HG02763 (cell line): ENCODE data around the gene PHAF1.
"Not testable (repeated sequence)": the region's sequence is repeated elsewhere in the genome, so short reads cannot be mapped to it uniquely, and the experiment has no call there.

Experiments
- ATAC-seq: cut with Tn5 transposase; IDR thresholded peaks from one replicate; pipeline ENCODE4 v1.9.1; 2021; ENCODE audit warnings: mild to moderate bottlenecking, moderate library complexity; ENCODE audit not compliant: unreplicated experiment

PHAF1 gene

DNA sequence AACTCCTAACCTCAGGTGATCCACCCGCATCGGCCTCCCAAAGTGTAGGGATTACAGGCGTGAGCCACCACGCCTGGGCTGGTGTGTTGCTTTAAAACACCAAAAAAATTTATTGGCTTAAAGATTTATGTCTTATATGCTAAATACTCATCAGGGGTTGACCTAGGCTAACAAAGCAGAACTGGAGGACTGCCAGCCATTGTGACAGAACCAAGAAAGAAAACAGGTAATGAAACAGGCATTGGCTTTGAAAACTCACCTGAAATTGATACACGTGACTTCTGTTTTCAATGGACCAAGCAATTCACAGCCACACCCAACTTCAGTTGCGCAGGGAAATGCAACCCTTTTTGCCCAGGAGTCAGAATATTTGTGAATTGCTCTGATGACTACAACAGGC lies 4.9 kb upstream of the PHAF1 start:
- no peak for ATAC-seq

DNA sequence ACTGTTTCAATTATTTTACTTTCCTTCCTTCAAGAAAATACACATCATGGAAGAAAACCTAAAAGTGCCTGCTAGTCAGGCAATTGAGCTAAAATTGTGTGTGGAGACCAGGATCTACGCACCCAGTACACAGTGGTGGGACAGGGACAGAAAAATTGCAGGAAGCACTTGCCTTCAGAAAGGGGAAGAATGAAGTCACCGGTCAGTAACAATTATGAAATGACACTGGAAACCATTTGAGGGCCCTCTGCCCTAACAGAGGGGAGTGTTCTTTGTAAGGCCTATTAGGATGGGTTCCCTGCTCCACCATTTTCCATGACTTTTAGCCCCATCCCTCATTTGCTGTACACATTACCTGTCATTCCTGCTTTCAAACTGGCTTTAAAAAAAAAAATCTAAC lies 4.5 kb upstream of the PHAF1 start:
- ATAC-seq, result no peak

DNA sequence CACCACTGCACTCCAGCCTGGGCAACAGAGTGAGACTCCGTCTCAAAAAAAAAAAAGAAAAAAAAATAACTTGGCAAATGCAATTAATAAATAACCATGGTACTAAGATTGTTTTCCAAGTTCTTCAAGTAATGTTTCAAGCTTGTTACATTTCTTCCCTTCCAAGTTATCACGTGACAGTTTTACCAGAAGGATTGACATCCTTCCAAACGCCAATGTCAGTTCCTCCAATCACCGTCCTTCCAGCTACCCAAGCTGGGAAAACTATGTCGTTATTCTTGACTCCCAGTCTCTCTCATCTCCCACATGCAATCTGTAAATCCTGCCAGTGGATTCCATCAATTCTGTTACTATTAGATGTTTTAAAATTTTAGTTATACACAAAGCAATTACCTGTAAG lies 3.9 kb upstream of the PHAF1 start:
- no peak for ATAC-seq

DNA sequence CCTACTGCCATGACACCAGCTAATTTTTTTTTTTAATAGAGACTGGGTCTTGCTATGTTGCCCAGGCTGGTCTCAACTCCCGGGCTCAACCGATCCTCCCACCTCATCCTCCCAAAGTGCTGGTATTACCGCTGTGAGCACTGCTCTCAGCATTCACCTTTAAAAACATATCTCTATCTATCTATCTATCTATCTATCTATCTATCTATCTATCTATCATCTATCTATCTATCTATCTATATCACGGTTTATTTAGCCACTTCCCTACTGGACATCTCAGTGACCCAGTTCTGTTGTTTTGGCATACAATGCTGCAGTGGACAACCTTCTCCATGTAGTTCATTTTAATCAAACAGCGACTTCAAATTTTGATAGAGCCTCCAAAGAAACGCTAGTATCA lies 1.3 kb upstream of the PHAF1 start:
- ATAC-seq, result no peak

GRCh38 chr16:67108931-67109406 lies 772 bp upstream of the PHAF1 start:
- ATAC-seq, result no peak

DNA sequence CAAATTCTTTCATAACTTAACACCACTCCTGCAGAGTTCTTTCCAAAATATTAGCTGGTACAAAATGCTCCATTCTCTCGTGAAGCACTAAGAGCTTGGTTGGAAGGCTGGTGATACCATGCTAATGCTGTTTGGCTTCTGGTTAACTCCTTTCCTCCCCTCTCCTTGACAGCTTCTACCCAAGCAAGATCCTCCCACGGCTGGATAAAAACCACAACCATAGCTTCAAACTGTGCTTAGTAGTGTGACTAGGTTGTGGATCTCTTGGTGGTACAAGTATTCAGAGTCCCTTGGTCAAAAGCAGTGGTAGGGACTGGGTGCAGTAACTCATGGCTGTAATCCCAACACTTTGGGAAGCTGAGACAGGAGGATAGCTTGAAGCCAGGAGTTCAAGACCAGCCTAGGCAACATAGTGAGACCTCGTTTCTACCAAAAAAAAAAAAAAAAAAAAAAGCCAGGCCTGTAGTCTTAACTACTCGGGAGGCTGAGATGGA lies 2.3 kb downstream of the PHAF1 start:
- no peak for ATAC-seq

DNA sequence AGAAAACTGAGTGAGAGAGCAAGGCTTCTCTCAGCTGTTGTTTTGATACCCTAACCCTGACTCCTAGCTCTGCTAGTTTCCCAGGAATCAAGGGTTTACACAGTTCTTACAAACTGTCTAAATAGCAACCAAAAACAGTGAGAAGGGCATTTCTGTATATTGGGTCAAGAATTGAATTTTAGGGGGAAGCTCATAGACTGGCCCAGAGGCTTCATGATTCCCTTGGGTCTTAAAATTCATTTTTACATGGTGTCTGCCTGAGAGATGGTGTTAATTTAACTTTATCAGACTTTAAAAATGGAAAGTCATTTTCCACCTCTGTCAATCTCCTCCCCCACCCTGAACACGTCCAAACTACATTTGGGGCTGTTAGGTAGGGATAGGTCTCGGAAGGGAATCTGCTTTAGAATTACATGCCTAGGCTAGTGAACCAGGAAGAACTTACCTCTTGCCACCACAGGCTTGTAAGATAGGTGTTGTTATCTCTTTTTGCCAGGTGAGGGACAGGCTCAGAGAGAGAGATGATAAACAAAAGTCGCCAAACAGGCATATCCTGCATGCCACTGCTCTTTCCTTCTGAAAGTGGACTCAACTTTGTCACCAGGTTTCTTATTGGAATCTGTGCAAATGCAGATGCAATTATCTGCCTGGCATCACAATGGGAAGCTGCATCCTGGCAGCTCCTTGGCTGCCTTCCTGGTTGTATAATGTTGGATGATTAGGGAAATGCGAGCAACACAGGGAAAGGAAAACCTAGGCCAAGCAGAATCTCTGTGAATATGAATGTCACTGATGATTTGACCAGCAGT lies 3.1 kb downstream of the PHAF1 start:
- no peak for ATAC-seq

DNA sequence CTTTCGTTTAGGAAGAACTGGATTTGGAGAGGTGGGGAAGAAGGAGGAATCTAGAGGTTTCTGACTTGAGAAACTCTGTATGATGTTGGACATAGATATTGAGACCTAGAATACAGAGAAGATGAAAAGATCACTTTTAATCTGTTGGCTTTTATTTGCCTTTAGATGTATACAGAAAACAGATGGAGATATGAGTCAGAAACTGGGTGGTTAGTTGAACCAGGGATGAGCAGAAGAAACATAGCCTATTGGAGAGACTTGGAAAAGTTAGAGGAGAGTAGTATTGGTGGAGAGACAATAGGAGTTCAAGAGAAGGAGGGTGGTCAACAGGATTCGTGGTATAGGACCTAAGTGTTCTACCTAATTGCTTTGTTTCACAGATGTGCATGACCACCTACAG lies 5.1 kb downstream of the PHAF1 start:
- ATAC-seq, result no peak

GRCh38 chr16:67115639-67116038 lies 5.9 kb downstream of the PHAF1 start:
- ATAC-seq, result no peak

DNA sequence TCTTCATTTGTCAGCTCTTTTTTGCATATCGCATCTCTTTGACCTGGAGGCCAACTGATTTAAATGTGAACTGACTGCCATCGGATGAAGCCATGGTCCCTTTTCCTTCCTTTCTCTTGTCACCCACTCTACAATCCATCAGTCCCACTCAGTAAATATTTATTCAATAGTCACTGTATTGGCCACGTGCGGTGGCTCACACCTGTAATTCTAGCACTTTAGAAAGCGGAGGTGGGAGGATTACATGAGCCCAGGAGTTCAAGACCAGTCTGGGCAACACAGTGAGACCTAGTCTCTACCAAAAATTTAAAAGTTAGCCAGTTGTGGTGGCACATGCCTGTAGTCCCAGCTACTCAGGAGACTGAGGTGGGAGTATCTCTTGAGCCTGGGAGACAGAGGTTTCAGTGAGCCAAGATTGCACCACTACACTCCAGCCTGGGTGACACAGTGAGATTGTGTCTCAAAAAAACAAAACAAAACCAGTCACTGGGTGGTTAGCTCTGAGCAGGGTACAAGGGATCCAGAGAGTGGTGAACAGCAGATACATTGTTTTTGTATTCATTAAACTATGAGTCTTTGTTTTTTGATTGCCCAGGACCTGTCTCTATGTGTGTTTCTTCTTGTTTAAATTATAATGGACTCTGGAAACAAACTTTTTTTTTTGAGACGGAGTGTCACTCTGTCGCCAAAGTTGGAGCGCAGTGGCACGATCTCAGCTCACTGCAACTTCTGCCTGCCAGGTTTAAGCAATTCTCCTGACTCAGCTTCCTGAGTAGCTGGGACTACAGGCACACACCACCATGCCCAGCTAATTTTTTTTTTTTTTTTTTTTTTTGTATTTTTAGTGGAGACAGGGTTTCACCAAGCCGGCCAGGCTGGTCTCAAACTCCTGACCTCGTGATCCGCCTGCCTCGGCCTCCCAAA lies 6.9 kb downstream of the PHAF1 start:
- no peak for ATAC-seq

- ATAC-seq, result no peak
Measured at GRCh38 chr16:67117716-67118115, 8.0 kb downstream of the PHAF1 start.

DNA sequence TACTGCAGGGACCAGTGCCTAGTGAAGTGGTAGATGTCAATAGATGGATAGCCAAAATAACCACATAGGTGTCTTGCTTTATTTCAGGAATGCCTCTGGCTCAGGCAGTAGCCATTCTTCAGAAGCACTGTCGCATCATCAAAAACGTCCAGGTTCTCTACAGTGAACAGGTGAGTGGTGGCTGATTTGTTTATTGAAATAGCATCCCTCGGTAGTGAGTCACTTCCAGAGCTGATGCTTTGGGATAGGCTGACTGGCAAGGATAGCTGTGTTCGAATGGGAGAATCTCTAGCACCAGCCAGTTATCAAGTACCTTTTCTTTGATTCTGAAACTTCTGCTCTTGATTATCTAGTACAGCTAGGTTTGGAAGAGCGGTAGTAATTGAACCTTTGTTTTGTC lies 10.3 kb downstream of the PHAF1 start:
- ATAC-seq, result no peak

DNA sequence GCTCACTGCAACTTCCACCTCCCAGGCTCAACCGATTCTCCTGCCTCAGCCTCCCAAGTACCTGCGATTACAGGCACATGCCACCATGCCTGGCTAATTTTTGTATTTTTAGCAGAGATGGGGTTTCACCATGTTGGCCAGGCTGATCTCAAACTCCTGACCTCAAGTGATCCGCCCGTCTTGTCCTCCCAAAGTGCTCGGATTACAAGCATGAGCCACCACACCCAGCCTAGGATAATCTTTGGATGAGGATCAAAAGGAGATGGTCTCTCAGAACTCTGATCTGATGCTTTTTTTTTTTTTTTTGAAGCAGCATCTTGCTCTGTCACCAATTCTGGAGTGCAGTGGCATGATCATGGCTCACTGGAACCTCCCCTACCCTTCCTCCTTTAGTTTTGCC lies 13.1 kb downstream of the PHAF1 start:
- not testable (repeated sequence) for ATAC-seq

GRCh38 chr16:67128417-67128816 lies 18.7 kb downstream of the PHAF1 start:
- ATAC-seq, result no peak

GRCh38 chr16:67128887-67129286 lies 19.1 kb downstream of the PHAF1 start:
- no peak for ATAC-seq

- ATAC-seq, result no peak
Measured at GRCh38 chr16:67129422-67129821, 19.7 kb downstream of the PHAF1 start.

GRCh38 chr16:67137605-67138004 lies 27.9 kb downstream of the PHAF1 start:
- ATAC-seq, result no peak

GRCh38 chr16:67141391-67141790 lies 31.6 kb downstream of the PHAF1 start:
- ATAC-seq, result no peak

DNA sequence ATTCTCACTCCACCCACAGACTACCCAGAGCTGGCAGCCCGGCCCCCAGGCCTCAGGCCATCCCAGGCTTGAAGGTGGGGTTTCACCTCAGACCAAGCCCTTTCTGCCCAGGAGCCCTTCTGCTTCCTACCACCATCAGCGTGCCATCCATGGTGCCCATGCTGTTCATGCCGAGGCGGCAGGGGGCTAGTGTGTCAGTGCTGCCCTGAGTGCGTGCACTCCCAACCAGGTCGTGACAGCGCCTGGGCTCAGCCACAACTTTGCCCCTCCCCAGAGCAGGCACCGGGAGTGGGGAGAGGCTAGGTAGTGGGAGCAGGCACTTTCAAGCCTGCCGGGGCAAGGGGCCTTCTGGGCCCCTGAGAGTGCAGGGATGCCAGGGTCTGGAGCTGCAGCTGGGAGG lies 32.6 kb downstream of the PHAF1 start:
- ATAC-seq, result no peak

- no peak for ATAC-seq
Measured at GRCh38 chr16:67144943-67145342, 35.2 kb downstream of the PHAF1 start.

DNA sequence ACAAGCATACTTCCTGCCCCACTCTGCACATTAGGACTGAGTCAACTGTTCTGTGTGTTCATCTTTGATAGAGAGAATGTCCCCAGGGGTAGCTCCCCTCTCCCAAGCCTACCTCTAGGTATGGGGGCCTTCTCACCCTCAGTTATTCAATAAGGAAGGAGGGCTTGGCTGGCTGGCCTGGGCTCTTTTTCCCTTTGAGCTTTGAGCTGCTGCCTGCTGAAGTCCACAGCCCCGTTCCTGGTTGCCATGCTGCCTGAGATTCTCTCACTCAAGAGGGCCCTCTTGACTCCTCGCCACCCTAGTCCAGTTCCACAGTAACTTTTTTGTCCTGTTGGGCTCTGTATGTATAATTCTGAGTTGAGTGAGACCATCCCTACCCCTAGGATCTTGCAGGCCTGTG lies 36.0 kb downstream of the PHAF1 start:
- no peak for ATAC-seq
